Left ventricle myocardium inferior (tissue), 1 donor: ENCODE results near the gene CPT1C. TPM values are rescaled to one million over a fixed set of nuclear protein-coding genes. Genes with fewer than 3 reads are reported as not detected.

Experiments used
- DNase-seq: peaks from one replicate; pipeline ENCODE4 v3.0.0-alpha.2; 2020
- H3K27ac ChIP-seq: fragments of 200-600 bp; replicated peaks from 2 replicates; pipeline ENCODE4 v1.8.0; 2021
- H3K27me3 ChIP-seq: fragments of 200-600 bp; 2 replicates; pipeline ENCODE4 v1.8.0; 2021; ENCODE audit warnings: low read depth
- H3K36me3 ChIP-seq: fragments of 200-600 bp; 2 replicates; pipeline ENCODE4 v1.8.0; 2021
- H3K4me1 ChIP-seq: fragments of 200-600 bp; 2 replicates; pipeline ENCODE4 v1.8.0; 2021
- H3K4me3 ChIP-seq: fragments of 200-600 bp; 2 replicates; pipeline ENCODE4 v1.8.0; 2021; ENCODE audit warnings: mild to moderate bottlenecking, moderate library complexity
- H3K9me3 ChIP-seq: fragments of 200-600 bp; replicated peaks from 2 replicates; pipeline ENCODE4 v1.8.0; 2021
- intact Hi-C: fragments of 100-400 bp; cut with micrococcal nuclease; formaldehyde crosslinking; loops from one replicate; pipeline ENCODE4 v1.11.0; 2022
- microRNA-seq: library from miRNA; unstranded; fragments of <30 nt; microRNA quantifications from one replicate; pipeline ENCODE4 v1.2.0, GENCODE V29; 2020
- total RNA-seq: library from RNA; stranded (reverse); fragmentation: NEBNext Ultra II Directional; extraction: Animal tissue kit (Norgen Biotek cat#: 25700); gene quantifications from one replicate; pipeline ENCODE4 v1.2.1, GENCODE V29; 2021
- TF ChIP-seq, protein P1 (sequence below): fragments of 200-600 bp; IDR thresholded peaks from 2 replicates; pipeline ENCODE4 v1.8.0; 2021; ENCODE audit warnings: antibody characterized with exemption, mild to moderate bottlenecking, borderline replicate concordance
- donor health status: DM: no; HTN: yes; CAD: no; lungs with severe emphysema.

CPT1C gene
- total RNA-seq, 1 donor from 2014 or later = 2.5 TPM

DNA sequence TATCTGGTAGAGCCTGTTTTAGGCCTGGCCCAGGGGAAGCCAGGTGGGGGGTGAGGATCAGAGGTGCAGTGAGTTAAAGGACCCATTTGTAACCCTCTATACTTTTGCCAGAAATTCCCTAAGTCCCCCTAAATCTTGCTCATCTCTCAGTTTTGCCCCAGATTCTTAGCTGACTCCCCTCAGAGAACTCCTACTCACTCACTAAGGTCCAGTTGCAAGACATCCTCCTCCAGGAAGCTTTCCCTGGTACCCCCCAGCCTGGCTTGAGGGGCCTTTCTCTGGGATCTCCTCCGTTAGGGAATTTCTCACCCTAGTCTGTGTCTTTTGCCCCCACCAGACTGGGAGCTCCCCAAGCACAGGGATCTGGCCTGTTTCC lies 70.3 kb downstream of the CPT1C start:
- no peaks in the 10 kb centered on the region for H3K36me3 ChIP-seq
- intact Hi-C loops = no loop called here
- no peaks in the 10 kb centered on the region for H3K27me3 ChIP-seq
- peak overlapping the region; percentile 80 for H3K27ac ChIP-seq
- H3K9me3 ChIP-seq = peaks cover 4% of the 10 kb centered on the region
- H3K4me3 ChIP-seq = peak overlapping the region; percentile 30
- no peak for DNase-seq
- TF ChIP-seq, protein P1, sequence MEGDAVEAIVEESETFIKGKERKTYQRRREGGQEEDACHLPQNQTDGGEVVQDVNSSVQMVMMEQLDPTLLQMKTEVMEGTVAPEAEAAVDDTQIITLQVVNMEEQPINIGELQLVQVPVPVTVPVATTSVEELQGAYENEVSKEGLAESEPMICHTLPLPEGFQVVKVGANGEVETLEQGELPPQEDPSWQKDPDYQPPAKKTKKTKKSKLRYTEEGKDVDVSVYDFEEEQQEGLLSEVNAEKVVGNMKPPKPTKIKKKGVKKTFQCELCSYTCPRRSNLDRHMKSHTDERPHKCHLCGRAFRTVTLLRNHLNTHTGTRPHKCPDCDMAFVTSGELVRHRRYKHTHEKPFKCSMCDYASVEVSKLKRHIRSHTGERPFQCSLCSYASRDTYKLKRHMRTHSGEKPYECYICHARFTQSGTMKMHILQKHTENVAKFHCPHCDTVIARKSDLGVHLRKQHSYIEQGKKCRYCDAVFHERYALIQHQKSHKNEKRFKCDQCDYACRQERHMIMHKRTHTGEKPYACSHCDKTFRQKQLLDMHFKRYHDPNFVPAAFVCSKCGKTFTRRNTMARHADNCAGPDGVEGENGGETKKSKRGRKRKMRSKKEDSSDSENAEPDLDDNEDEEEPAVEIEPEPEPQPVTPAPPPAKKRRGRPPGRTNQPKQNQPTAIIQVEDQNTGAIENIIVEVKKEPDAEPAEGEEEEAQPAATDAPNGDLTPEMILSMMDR = no peak
- H3K4me1 ChIP-seq = peaks cover 15% of the 10 kb centered on the region

DNA sequence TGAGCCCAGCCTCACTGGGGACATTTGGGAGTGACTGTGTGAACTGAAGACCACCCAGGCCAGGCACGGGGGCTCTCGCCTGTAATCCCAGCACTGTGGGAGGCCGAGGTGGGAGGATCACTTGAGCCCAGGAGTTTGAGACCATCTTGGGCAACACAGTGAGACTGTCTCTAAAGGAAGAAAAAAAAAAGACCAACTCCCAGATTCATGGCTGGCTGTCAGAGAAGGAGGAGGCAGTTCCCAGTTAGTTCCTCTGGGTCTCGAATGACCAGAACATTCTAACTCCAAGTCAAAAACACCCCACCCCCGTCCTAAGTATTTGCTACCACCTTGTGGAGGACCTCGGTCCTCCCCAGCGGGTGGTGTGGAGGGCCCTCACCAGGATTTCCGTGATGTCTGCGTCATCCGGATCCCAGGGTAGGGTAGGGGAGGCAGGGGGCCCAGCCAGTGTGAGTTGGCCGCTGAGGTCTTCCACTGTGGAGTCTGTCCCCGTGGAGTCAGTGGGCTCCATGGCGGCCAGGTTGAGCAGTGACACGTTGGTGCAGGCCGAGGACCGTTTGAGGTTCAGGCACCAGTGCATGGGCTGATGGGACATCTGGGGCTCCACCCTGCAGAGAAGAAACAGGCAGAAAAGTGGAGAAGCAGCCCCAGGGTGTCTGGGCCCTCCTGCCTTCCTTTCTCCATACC lies 70.9 kb downstream of the CPT1C start:
- intact Hi-C loops = no loop called here
- Histone ChIP-seq H3K4me3 (peak overlapping the region; percentile 30), H3K27me3 (no peaks in the 10 kb centered on the region), H3K27ac (peak overlapping the region; percentile 80), H3K36me3 (no peaks in the 10 kb centered on the region), H3K9me3 (no peaks in the 10 kb centered on the region), H3K4me1 (peaks cover 15% of the 10 kb centered on the region)
- TF ChIP-seq, protein P1 = peak; percentile 47
- peak; percentile 36 for DNase-seq

DNA sequence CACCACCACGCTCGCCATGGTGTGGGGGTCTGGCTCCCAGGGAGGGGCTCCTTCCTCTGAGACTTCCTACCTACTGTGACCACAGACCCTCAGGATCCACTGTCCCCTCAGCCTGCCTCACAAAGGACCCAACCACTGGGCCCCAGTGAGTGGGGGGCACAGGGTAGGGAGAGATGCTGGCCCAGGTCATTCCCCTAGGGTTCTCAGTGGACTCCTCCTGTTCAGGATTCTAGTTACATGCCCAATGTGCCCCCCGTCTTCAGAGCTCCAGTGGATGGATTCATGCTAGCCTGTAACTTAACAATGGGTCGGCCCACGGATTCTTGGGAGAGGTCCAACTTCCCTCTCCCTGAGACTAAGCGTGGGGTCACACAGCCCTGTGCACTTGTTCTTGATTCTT lies 72.3 kb downstream of the CPT1C start, which contains the start of gene TSKS:
TSKS (minus strand) TSS at position 77 of the 400 bp plus-strand sequence; CDS start at position 18, 59 bp downstream.
- H3K27me3 ChIP-seq = no peaks in the 10 kb centered on the region
- TF ChIP-seq, protein P1 = no peak
- no peak for DNase-seq
- H3K9me3 ChIP-seq = no peaks in the 10 kb centered on the region
- intact Hi-C loops = no loop called here
- H3K4me1 ChIP-seq = peaks cover 29% of the 10 kb centered on the region
- peak within 1 kb of the TSS; percentile 80 for H3K27ac ChIP-seq
- no peak within 1 kb of the TSS for H3K4me3 ChIP-seq
- no peaks in the 10 kb centered on the region for H3K36me3 ChIP-seq

Small RNA genes lying within 50 kb of the gene (microRNA-seq; reads per million reads assigned to microRNA genes)
- not detected for gene MIR5088

Other genes with a start within 250 kb of the CPT1C start
- gene SLC17A7, start 249.6 kb upstream of the CPT1C start, total RNA-seq = 0.99 TPM
- gene PIH1D1, start 239.3 kb upstream of the CPT1C start, total RNA-seq = 24.7 TPM
- gene ALDH16A1, start 237.9 kb upstream of the CPT1C start, total RNA-seq = 9.6 TPM
- 3.1 TPM for gene FLT3LG, start 216.9 kb upstream of the CPT1C start, total RNA-seq
- gene RPL13A, start 203.5 kb upstream of the CPT1C start, total RNA-seq = 1,308 TPM
- 998 TPM for gene RPS11, start 194.7 kb upstream of the CPT1C start, total RNA-seq
- gene FCGRT, start 178.5 kb upstream of the CPT1C start, total RNA-seq = 80.9 TPM
- 7.5 TPM for gene RCN3, start 163.1 kb upstream of the CPT1C start, total RNA-seq
- gene NOSIP, start 110.6 kb upstream of the CPT1C start, total RNA-seq = 47.3 TPM
- gene PRRG2, start 109.8 kb upstream of the CPT1C start, total RNA-seq = 0.88 TPM
- gene PRR12, start 99.9 kb upstream of the CPT1C start, total RNA-seq = 15.5 TPM
- gene RRAS, start 51.0 kb upstream of the CPT1C start, total RNA-seq = 116 TPM
- 38.8 TPM for gene SCAF1, start 48.9 kb upstream of the CPT1C start, total RNA-seq
- 34.5 TPM for gene IRF3, start 25.3 kb upstream of the CPT1C start, total RNA-seq
- gene BCL2L12, start 25.2 kb upstream of the CPT1C start, total RNA-seq = 11.4 TPM
- 112 TPM for gene PRMT1, start 13.8 kb upstream of the CPT1C start, total RNA-seq
- 0.49 TPM for gene ADM5, start 1.5 kb upstream of the CPT1C start, total RNA-seq
- gene TSKS, start 72.2 kb downstream of the CPT1C start, total RNA-seq = 0.38 TPM
- 65.5 TPM for gene AP2A1, start 75.9 kb downstream of the CPT1C start, total RNA-seq
- gene FUZ, start 122.2 kb downstream of the CPT1C start, total RNA-seq = 18.3 TPM
- 65.8 TPM for gene MED25, start 127.2 kb downstream of the CPT1C start, total RNA-seq
- gene PTOV1, start 160.0 kb downstream of the CPT1C start, total RNA-seq = 104 TPM
- gene PNKP, start 176.5 kb downstream of the CPT1C start, total RNA-seq = 45.1 TPM
- gene AKT1S1, start 186.2 kb downstream of the CPT1C start, total RNA-seq = 36.0 TPM
- gene TBC1D17, start 186.6 kb downstream of the CPT1C start, total RNA-seq = 47.5 TPM
- not detected for gene IL4I1, start 205.8 kb downstream of the CPT1C start, total RNA-seq
- gene ATF5, start 238.1 kb downstream of the CPT1C start, total RNA-seq = 8.6 TPM
- 28.4 TPM for gene NUP62, start 238.4 kb downstream of the CPT1C start, total RNA-seq